ENCODE data around the gene ZBTB7C.

- TF ChIP-seq EZH2phosphoT487 (IDR thresholded peaks at IDR 0.05) (no peak), EZH2 (IDR thresholded peaks at IDR 0.05) (no peak), CTCF (IDR thresholded peaks at IDR 0.05) (no peak)
Observed at GRCh38 chr18:48263914-48264902, 145.0 kb downstream of the ZBTB7C start.
